Smooth muscle cell (in vitro differentiated cells): ENCODE data around the gene RBPJ. TPM values are rescaled to one million over a fixed set of nuclear protein-coding genes. Genes with fewer than 3 reads are reported as not detected.

ENCODE experiments used
- DNase-seq: peaks from one replicate; lab custom pipeline; 2025; ENCODE audit not compliant: unreplicated experiment; lab: John Stamatoyannopoulos, UW
- H2AFZ ChIP-seq: fragments of 200-600 bp; sonication (generic); 2 replicates; pipeline ENCODE4 v1.6.0; 2016; ENCODE audit warnings: antibody characterized with exemption, low read depth, mild to moderate bottlenecking
- H3F3A ChIP-seq: fragments of 200-600 bp; sonication (generic); 2 replicates; pipeline ENCODE4 v1.6.0; 2017; ENCODE audit warnings: antibody characterized with exemption, low read depth
- H3K27ac ChIP-seq: fragments of 200-600 bp; sonication (generic); 2 replicates; pipeline ENCODE4 v1.5.1; 2016; ENCODE audit warnings: low read depth, mild to moderate bottlenecking
- H3K27me3 ChIP-seq: fragments of 200-600 bp; sonication (generic); 2 replicates; pipeline ENCODE4 v1.6.1; 2016; ENCODE audit warnings: low read depth, mild to moderate bottlenecking
- H3K36me3 ChIP-seq: fragments of 200-600 bp; sonication (generic); 2 replicates; pipeline ENCODE4 v1.5.1; 2016; ENCODE audit warnings: low read depth
- H3K4me1 ChIP-seq: fragments of 200-600 bp; sonication (generic); 2 replicates; pipeline ENCODE4 v1.5.1; 2016; ENCODE audit warnings: low read depth
- H3K4me2 ChIP-seq: fragments of 200-600 bp; sonication (generic); 2 replicates; pipeline ENCODE4 v1.6.0; 2016; ENCODE audit warnings: mild to moderate bottlenecking
- H3K4me3 ChIP-seq: fragments of 200-600 bp; sonication (generic); 2 replicates; pipeline ENCODE4 v1.5.1; 2016; ENCODE audit warnings: mild to moderate bottlenecking
- H3K79me2 ChIP-seq: fragments of 200-600 bp; sonication (generic); 2 replicates; pipeline ENCODE4 v1.6.0; 2016; ENCODE audit warnings: low read depth, mild to moderate bottlenecking
- H3K9ac ChIP-seq: fragments of 200-600 bp; sonication (generic); 2 replicates; pipeline ENCODE4 v1.6.0; 2016; ENCODE audit warnings: low read depth
- H3K9me3 ChIP-seq: fragments of 200-600 bp; sonication (generic); replicated peaks from 2 replicates; pipeline ENCODE4 v1.5.1; 2016; ENCODE audit warnings: low read depth
- H4K20me1 ChIP-seq: fragments of 200-600 bp; sonication (generic); 2 replicates; pipeline ENCODE4 v1.6.0; 2016; ENCODE audit warnings: low read depth
- CTCF ChIP-seq: fragments of 200-600 bp; sonication (generic); IDR thresholded peaks from 2 replicates; pipeline ENCODE4 v1.5.1; 2017; ENCODE audit warnings: borderline replicate concordance, mild to moderate bottlenecking, antibody characterized with exemption; ENCODE audit not compliant: insufficient read depth, poor library complexity, severe bottlenecking
- WGBS: methylation state at CpG from one replicate; pipeline ENCODE4 v1.1.7; 2016; ENCODE audit warnings: low lambda C conversion rate; 5-methylcytosine and 5-hydroxymethylcytosine counted together
- polyA plus RNA-seq: library from polyadenylated mRNA; unstranded; fragments of >200 nt; fragmentation: Nextera tagmentation; extraction: Ambion mirVana; gene quantifications from 2 replicates; pipeline ENCODE4 v1.2.1, GENCODE V29; 2016
- total RNA-seq: library from RNA; depleted of rRNA; stranded (reverse); fragments of >200 nt; gene quantifications from 2 replicates; pipeline ENCODE4 v1.2.3, GENCODE V29; 2014

RBPJ gene
- total and polyA plus RNA-seq, 2 experiments from 2014 or later = 96.9 to 137 TPM

GRCh38 chr4:26345565-26345938 lies 24.7 kb downstream of the RBPJ start:
- H3K9me3 ChIP-seq = no peaks in the 10 kb centered on the region
- peaks cover 90% of the 10 kb centered on the region for H3K79me2 ChIP-seq
- H3K27ac ChIP-seq = peak overlapping the region; percentile 7
- no peak overlapping the region for H3K4me3 ChIP-seq
- H3K9ac ChIP-seq = no peak overlapping the region
- peaks cover 100% of the 10 kb centered on the region for H4K20me1 ChIP-seq
- no peak for DNase-seq
- peaks cover 19% of the 10 kb centered on the region for H3K4me1 ChIP-seq
- H3K36me3 ChIP-seq = no peaks in the 10 kb centered on the region
- WGBS = 95% methylated on average over 3 of the region's 3 CpGs
- H3F3A ChIP-seq = peaks cover 19% of the 10 kb centered on the region
- TF ChIP-seq CTCF = no peak
- no peaks in the 10 kb centered on the region for H3K27me3 ChIP-seq
- no peak overlapping the region for H2AFZ ChIP-seq
- H3K4me2 ChIP-seq = no peak overlapping the region

- TF ChIP-seq CTCF = no peak
- Histone ChIP-seq H3K27me3 (no peaks in the 10 kb centered on the region), H3K4me1 (peaks cover 18% of the 10 kb centered on the region), H3K27ac (peak overlapping the region; percentile 7), H3K9ac (no peak overlapping the region), H3K79me2 (peaks cover 90% of the 10 kb centered on the region), H3K9me3 (no peaks in the 10 kb centered on the region), H3K4me3 (no peak overlapping the region), H2AFZ (no peak overlapping the region), H3K36me3 (no peaks in the 10 kb centered on the region), H4K20me1 (peaks cover 100% of the 10 kb centered on the region), H3F3A (peaks cover 16% of the 10 kb centered on the region), H3K4me2 (no peak overlapping the region)
- 74% methylated on average over 6 of the region's 6 CpGs for whole genome bisulfite sequencing
- DNase-seq = no peak
Observed at GRCh38 chr4:26346203-26346620, 25.4 kb downstream of the RBPJ start.

- Histone ChIP-seq H3K36me3 (no peaks in the 10 kb centered on the region), H3K27me3 (no peaks in the 10 kb centered on the region), H3K9ac (no peak overlapping the region), H3K9me3 (no peaks in the 10 kb centered on the region), H3K4me2 (no peak overlapping the region), H2AFZ (no peak overlapping the region), H3K4me1 (peaks cover 4% of the 10 kb centered on the region), H3K4me3 (no peak overlapping the region), H3K27ac (no peak overlapping the region), H4K20me1 (peaks cover 100% of the 10 kb centered on the region), H3K79me2 (peaks cover 98% of the 10 kb centered on the region), H3F3A (no peaks in the 10 kb centered on the region)
- no peak for DNase-seq
- TF ChIP-seq CTCF = no peak
- WGBS = 82% methylated on average over 2 of the region's 2 CpGs
Observed at GRCh38 chr4:26349496-26349895, 28.7 kb downstream of the RBPJ start.

GRCh38 chr4:26351685-26352084 lies 30.9 kb downstream of the RBPJ start:
- DNase-seq = no peak
- Histone ChIP-seq H3K9ac (no peak overlapping the region), H3K79me2 (peaks cover 98% of the 10 kb centered on the region), H3K27ac (no peak overlapping the region), H3K4me3 (no peak overlapping the region), H3K4me2 (no peak overlapping the region), H3K9me3 (no peaks in the 10 kb centered on the region), H3K27me3 (no peaks in the 10 kb centered on the region), H3F3A (no peaks in the 10 kb centered on the region), H4K20me1 (peaks cover 100% of the 10 kb centered on the region), H2AFZ (no peak overlapping the region), H3K36me3 (no peaks in the 10 kb centered on the region), H3K4me1 (no peaks in the 10 kb centered on the region)
- TF ChIP-seq CTCF = no peak
- WGBS = 100% methylated on average over 2 of the region's 2 CpGs
